ENCODE data around the gene NUP62. TPM values are rescaled to one million over a fixed set of nuclear protein-coding genes. Genes with fewer than 3 reads are reported as not detected.

NUP62 gene
- polyA plus RNA-seq, 6 donors from 2014 or later = 30.3 to 59.2 (median 51.3) TPM

DNA sequence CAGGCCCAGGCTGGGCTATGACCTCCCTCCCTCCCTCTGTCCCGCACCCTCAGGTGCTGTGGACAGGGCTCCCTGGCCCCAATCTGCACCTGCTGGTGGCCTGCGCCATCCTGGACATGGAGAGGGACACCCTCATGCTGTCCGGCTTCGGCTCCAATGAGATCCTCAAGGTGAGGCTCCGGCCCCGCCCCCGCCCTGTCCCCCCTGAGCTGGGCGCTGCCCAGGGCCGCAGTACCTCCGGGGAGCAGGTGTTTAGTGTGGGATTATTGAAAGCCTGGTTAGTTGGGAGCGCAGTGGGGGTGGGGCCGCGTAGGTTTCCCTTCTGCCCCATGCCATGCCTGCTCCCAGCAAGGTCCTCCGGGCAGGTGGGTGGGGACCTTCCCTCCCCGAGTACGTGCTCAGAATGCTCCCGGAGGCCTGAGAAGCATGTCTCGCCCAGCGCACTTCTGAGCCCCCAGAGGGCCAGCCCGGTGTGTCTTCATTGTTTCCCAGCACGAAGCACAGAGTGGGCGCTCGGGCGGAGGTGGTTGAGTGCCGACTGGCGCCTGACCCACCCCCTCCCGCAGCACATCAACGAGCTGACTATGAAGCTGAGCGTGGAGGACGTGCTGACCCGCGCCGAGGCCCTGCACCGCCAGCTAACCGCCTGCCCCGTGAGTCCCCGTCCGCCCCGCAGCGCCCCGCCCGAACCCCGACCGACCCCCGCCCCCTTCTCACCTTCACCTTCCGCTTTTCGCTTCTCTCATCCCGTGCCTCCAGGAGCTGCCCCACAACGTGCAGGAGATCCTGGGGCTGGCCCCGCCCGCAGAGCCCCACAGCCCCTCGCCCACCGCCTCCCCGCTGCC, 41.4 kb downstream of the NUP62 start:
- H3K36me3 Mint-ChIP-seq = no peaks in the 10 kb centered on the region
- H3K4me3 Mint-ChIP-seq = peak overlapping the region in 1 of 8 donors; percentile 30
- no peak for ATAC-seq (ENCODE audit: low read depth in 2 of 2)
- no peaks in the 10 kb centered on the region for H3K27me3 Mint-ChIP-seq
- peaks cover 4 to 20% (median 12%) of the 10 kb centered on the region in 3 donors for H3K4me1 Mint-ChIP-seq
- H3K9me3 Mint-ChIP-seq = no peaks in the 10 kb centered on the region
- no peak overlapping the region for H3K27ac Mint-ChIP-seq
- DNase-seq = no peak

- Mint-ChIP-seq H3K9me3 (no peaks in the 10 kb centered on the region), H3K4me1 (peaks cover 4 to 13% (median 4%) of the 10 kb centered on the region in 3 donors), H3K27ac (no peak overlapping the region), H3K4me3 (no peak overlapping the region), H3K36me3 (peaks cover 0 to 2% of the 10 kb centered on the region in 2 donors), H3K27me3 (no peaks in the 10 kb centered on the region)
- DNase-seq (no peak), ATAC-seq (ENCODE audit: low read depth in 2 of 2) (no peak)
These were observed 42.2 kb downstream of the NUP62 start for GRCh38 chr19:49887037-49887664.

DNA sequence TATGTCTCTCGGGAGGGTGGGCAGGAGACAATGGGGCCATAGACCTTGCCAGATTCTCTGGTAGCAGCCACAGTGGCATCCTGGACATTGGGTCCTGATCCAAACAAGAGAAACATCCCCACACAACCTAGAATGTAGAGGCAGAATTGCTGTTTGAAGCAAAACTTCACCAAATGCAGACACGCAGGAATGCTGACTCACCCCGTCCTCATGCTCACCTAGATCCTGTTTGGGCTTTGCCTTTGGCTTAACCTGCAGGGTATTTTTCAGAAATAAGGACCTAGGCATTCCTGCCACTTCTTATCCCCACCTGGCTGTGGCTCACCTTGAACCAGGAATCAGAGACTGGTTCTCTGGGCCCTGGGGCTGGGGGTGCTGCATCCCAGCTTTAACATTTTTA, 44.5 kb downstream of the NUP62 start:
- no peak for ATAC-seq (ENCODE audit: low read depth in 2 of 2)
- Mint-ChIP-seq H3K4me1 (peaks cover 0 to 9% (median 0%) of the 10 kb centered on the region in 3 donors), H3K27me3 (no peaks in the 10 kb centered on the region), H3K4me3 (no peak overlapping the region), H3K9me3 (no peaks in the 10 kb centered on the region), H3K27ac (no peak overlapping the region), H3K36me3 (peaks cover 0 to 11% of the 10 kb centered on the region in 2 donors)
- no peak for DNase-seq

DNA sequence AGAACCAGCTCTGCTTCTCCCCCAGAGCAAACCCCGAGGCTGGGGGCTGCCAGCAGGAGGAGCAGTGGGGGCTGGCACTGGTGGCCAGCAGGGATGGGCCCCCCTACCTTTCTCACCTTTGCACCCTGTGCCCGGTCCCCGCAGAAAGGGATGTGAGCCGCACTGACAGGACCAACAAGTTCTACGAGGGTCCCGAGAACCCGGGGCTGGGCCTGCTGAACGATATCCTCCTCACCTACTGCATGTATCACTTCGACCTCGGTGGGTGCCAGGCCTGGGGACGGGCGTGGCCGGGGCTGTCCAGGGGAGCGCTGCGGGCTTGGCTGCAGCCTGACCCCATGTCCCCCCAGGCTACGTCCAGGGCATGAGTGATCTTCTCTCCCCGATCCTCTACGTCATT, 45.2 kb downstream of the NUP62 start:
- no peaks in the 10 kb centered on the region for H3K9me3 Mint-ChIP-seq

DNA sequence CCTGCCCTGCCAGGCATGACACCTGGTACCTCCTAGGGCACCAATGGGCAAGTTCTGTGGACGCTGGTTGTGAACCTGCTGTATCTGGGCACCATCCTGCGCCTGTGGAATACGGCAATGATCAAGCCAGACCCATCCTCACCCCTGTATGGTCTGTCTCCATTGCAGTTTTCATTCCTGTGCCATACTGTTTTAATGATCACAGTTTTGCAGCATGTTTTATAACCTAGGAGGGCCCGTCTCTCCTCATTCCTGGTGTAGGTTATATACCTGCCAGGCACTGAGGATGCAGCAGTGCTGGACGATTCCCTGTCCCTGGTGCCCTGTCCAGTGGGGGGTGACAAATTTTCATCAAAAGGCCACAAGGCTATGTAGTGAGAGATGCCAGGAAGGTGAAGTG, 46.2 kb downstream of the NUP62 start:
- Mint-ChIP-seq H3K4me1 (peaks cover 7 to 15% (median 13%) of the 10 kb centered on the region in 3 donors), H3K27ac (no peak overlapping the region), H3K9me3 (no peaks in the 10 kb centered on the region), H3K4me3 (no peak overlapping the region), H3K27me3 (no peaks in the 10 kb centered on the region), H3K36me3 (peaks cover 0 to 11% of the 10 kb centered on the region in 2 donors)
- DNase-seq = no peak
- no peak for ATAC-seq (ENCODE audit: low read depth in 2 of 2)

More for the DNA sequence above, 45.2 kb downstream of the NUP62 start:
- Mint-ChIP-seq H3K27ac (no peak overlapping the region), H3K4me1 (peaks cover 2 to 10% (median 2%) of the 10 kb centered on the region in 3 donors), H3K36me3 (peaks cover 0 to 11% of the 10 kb centered on the region in 2 donors), H3K4me3 (no peak overlapping the region), H3K27me3 (no peaks in the 10 kb centered on the region)
- no peak for DNase-seq
- no peak for ATAC-seq (ENCODE audit: low read depth in 2 of 2)

DNA sequence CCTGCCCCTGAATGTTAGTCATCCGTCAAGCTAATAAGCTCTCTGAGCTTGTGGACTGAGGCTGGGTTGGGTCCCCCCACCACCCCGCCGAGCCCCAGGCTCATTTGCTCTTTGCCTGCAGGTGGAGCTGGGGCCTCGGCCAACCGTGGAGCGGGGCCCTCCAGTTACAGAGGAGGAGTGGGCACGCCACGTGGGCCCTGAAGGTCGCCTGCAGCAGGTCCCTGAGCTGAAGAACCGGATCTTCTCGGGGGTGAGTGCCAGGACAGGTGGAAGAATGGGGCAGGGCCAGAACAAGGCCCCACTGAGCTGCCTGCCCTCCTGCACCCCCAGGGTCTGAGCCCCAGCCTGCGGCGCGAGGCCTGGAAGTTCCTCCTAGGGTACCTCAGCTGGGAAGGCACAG, 46.7 kb downstream of the NUP62 start:
- Mint-ChIP-seq H3K36me3 (peaks cover 0 to 11% of the 10 kb centered on the region in 2 donors), H3K4me1 (peaks cover 10 to 17% (median 16%) of the 10 kb centered on the region in 3 donors), H3K27ac (no peak overlapping the region), H3K4me3 (no peak overlapping the region), H3K27me3 (no peaks in the 10 kb centered on the region), H3K9me3 (no peaks in the 10 kb centered on the region)
- ATAC-seq (ENCODE audit: low read depth in 2 of 2) (no peak), DNase-seq (no peak)

DNA sequence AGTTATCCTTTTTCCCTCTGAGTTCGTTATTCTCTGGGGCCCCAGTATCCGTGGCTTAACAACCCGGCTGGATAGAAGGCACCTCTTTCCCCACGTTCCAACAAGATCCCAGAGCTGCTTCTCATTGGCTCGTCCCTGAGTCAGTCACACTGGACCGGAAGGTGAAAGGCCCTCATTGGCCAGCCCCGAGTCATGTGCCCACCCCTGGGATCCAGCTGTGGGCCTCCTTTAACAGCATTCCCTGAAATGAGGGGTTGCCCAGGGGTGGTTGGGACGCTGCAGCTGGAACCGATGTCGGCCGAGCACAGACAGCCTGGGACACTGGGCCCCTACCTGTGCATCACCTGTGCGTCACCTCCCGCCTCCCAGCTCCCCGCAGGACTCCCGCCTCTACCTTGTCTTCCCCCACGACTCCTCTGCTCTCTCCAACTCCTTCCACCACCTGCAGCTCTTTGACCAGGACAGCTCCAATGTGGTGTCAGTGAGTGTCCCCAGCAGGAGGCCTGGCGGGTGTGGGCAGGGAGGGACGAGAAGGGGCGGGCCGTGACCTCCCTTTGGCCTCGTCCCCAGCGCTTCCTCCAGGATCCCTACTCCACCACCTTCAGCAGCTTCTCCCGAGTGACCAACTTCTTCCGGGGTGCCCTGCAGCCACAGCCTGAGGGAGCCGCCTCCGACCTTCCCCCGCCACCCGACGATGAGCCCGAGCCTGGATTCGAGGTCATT, 47.5 kb downstream of the NUP62 start:
- H3K27me3 Mint-ChIP-seq = no peaks in the 10 kb centered on the region
- H3K4me1 Mint-ChIP-seq = peaks cover 10 to 17% (median 16%) of the 10 kb centered on the region in 3 donors
- ATAC-seq (ENCODE audit: low read depth in 2 of 2) = no peak
- no peak for DNase-seq
- H3K27ac Mint-ChIP-seq = no peak overlapping the region
- no peaks in the 10 kb centered on the region for H3K9me3 Mint-ChIP-seq
- no peak overlapping the region for H3K4me3 Mint-ChIP-seq
- peaks cover 0 to 11% of the 10 kb centered on the region in 2 donors for H3K36me3 Mint-ChIP-seq

DNA sequence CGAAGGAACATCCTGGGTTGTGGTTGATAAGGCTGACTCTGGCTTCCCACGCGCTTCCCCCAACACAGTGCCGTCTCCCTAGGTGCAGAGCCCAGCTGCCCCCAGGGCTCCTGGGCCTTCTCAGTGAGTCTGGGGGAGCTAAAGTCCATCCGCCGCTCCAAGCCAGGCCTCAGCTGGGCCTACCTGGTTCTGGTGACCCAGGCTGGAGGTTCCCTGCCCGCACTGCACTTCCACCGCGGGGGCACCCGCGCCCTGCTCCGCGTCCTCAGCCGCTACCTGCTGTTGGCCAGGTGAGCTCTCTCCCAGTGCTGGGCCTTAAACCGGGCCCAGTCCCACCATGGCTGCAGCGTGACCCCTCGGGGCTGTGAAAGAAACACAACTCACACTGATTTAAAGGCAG, 48.1 kb downstream of the NUP62 start:
- Mint-ChIP-seq H3K27ac (no peak overlapping the region), H3K9me3 (no peaks in the 10 kb centered on the region), H3K27me3 (no peaks in the 10 kb centered on the region), H3K4me3 (no peak overlapping the region), H3K36me3 (peaks cover 0 to 11% of the 10 kb centered on the region in 2 donors), H3K4me1 (peaks cover 10 to 17% (median 16%) of the 10 kb centered on the region in 3 donors)
- no peak for DNase-seq
- no peak for ATAC-seq (ENCODE audit: low read depth in 2 of 2)

- Mint-ChIP-seq H3K4me3 (peak overlapping the region in 1 of 8 donors; percentile 67), H3K36me3 (peaks cover 0 to 11% of the 10 kb centered on the region in 2 donors), H3K4me1 (peaks cover 16 to 24% (median 23%) of the 10 kb centered on the region in 3 donors), H3K27me3 (no peaks in the 10 kb centered on the region), H3K9me3 (no peaks in the 10 kb centered on the region), H3K27ac (peak overlapping the region in 1 of 6 donors; percentile 65)
- no peak for DNase-seq
- ATAC-seq (ENCODE audit: low read depth in 2 of 2) = no peak
These were observed 49.0 kb downstream of the NUP62 start for GRCh38 chr19:49880162-49880869.

DNA sequence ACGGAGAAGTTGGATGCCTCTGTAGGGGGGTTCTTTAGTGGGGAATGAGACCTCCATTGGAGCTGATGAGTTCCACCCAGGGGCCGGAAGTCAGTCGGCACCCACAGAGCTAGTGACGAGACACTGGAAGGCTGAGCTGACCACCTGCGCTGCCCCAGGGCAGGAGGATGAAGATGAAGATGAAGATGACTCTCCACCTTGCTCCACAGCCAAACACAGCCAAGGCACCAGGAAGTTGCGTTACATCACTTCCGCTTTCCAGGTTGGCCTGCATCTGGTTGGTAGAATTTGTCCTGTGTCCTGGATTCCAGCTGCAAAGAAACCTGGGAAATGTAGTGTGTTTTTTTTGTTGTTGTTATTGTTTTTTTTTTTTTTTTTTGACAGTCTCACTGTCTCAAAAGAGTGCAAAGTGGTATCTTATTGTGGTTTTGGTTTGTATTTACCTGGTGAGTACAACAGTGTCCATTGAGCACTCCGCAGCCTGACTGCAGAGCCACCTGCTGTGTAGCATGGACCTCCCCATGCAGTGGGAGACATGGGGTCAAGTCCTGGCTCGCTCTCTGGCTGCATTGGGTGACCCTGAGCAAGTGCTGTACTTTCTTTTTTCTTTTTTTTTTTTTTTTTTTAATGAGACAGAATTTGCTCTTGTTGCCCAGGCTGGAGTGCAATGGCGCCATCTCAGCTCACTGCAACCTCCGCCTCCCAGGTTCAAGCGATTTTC, 49.9 kb downstream of the NUP62 start:
- Mint-ChIP-seq H3K27ac (peak overlapping the region in 1 of 6 donors; percentile 44), H3K27me3 (no peaks in the 10 kb centered on the region), H3K9me3 (no peaks in the 10 kb centered on the region), H3K36me3 (peaks cover 0 to 11% of the 10 kb centered on the region in 2 donors), H3K4me3 (peak overlapping the region in 3 of 8 donors; percentile 3 to 80 (median 67)), H3K4me1 (peaks cover 18 to 29% (median 26%) of the 10 kb centered on the region in 3 donors)
- ATAC-seq (ENCODE audit: low read depth in 2 of 2) (no peak), DNase-seq (no peak)

DNA sequence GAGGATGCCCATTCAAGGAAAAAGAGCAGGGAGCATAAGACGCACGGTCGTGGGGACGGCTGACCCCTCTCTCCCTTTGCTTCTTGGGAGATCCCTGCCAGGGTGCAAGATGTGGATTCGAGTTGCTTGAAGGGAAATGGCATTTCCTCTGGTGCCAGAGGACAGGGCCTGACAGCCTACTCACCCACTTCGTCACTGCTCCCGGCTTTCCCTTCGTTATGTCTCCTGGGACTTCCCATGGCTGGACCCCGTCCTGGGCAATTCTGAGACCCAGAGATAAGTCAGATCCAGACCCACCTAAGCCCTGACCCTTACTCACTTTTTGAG, 50.6 kb downstream of the NUP62 start:
- peaks cover 18 to 29% (median 26%) of the 10 kb centered on the region in 3 donors for H3K4me1 Mint-ChIP-seq
- peaks cover 0 to 11% of the 10 kb centered on the region in 2 donors for H3K36me3 Mint-ChIP-seq
- H3K4me3 Mint-ChIP-seq = peak overlapping the region in 1 of 8 donors; percentile 80
- no peaks in the 10 kb centered on the region for H3K27me3 Mint-ChIP-seq
- ATAC-seq (ENCODE audit: low read depth in 2 of 2) (no peak), DNase-seq (no peak)
- no peaks in the 10 kb centered on the region for H3K9me3 Mint-ChIP-seq
- H3K27ac Mint-ChIP-seq = peak overlapping the region in 1 of 6 donors; percentile 79

GRCh38 chr19:49877879-49878743, 51.2 kb downstream of the NUP62 start:
- ATAC-seq (ENCODE audit: low read depth in 2 of 2) = peak; percentile 57 to 59
- H3K4me1 Mint-ChIP-seq = peaks cover 18 to 26% (median 25%) of the 10 kb centered on the region in 3 donors
- DNase-seq = peak; percentile 97
- H3K9me3 Mint-ChIP-seq = no peaks in the 10 kb centered on the region
- H3K27me3 Mint-ChIP-seq = no peaks in the 10 kb centered on the region
- H3K27ac Mint-ChIP-seq = no peak overlapping the region
- no peak overlapping the region for H3K4me3 Mint-ChIP-seq
- H3K36me3 Mint-ChIP-seq = peaks cover 0 to 11% of the 10 kb centered on the region in 2 donors

Measured in naive B cell (primary cell).